ENCODE data around the gene MRRF.

Gene MRRF

DNA sequence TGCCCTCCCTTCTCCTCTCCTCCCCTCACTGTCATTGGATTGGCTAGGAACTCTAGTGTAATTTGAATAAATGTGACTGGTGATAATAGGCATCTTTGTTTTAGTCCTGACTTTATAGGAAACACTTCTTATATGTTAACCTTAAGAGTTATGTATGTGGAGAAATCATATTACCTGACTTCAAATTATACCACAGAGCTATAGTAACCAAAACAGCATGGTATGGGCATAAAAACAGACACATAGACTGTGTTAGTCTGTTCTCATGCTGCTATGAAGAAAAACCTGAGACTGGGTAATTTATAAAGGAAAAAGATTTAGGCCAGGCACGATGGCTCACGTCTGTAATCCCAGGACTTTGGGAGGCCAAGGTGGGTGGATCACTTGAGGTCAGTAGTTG is 9.4 kb downstream of the MRRF start:
- no peak for TF ChIP-seq TAF1 (IDR thresholded peaks at IDR 0.05; ENCODE audit: borderline replicate concordance, insufficient read depth, low read length)
- TF ChIP-seq FOXP2 (optimal IDR thresholded peaks at IDR 0.05; ENCODE audit: borderline replicate concordance, extremely low read depth, extremely low read length, insufficient read depth): no peak
- TF ChIP-seq SIN3A (IDR thresholded peaks at IDR 0.05; ENCODE audit: borderline replicate concordance, insufficient read depth, low read length): no peak
- TF ChIP-seq, protein P1, sequence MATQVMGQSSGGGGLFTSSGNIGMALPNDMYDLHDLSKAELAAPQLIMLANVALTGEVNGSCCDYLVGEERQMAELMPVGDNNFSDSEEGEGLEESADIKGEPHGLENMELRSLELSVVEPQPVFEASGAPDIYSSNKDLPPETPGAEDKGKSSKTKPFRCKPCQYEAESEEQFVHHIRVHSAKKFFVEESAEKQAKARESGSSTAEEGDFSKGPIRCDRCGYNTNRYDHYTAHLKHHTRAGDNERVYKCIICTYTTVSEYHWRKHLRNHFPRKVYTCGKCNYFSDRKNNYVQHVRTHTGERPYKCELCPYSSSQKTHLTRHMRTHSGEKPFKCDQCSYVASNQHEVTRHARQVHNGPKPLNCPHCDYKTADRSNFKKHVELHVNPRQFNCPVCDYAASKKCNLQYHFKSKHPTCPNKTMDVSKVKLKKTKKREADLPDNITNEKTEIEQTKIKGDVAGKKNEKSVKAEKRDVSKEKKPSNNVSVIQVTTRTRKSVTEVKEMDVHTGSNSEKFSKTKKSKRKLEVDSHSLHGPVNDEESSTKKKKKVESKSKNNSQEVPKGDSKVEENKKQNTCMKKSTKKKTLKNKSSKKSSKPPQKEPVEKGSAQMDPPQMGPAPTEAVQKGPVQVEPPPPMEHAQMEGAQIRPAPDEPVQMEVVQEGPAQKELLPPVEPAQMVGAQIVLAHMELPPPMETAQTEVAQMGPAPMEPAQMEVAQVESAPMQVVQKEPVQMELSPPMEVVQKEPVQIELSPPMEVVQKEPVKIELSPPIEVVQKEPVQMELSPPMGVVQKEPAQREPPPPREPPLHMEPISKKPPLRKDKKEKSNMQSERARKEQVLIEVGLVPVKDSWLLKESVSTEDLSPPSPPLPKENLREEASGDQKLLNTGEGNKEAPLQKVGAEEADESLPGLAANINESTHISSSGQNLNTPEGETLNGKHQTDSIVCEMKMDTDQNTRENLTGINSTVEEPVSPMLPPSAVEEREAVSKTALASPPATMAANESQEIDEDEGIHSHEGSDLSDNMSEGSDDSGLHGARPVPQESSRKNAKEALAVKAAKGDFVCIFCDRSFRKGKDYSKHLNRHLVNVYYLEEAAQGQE (IDR thresholded peaks at IDR 0.05; ENCODE audit: insufficient read depth in 1 of 2, low read depth in 2 of 2, low read length in 2 of 2): no peak
- no peak for TF ChIP-seq POLR2AphosphoS5 (IDR thresholded peaks at IDR 0.05; ENCODE audit: low read depth, low read length)

DNA sequence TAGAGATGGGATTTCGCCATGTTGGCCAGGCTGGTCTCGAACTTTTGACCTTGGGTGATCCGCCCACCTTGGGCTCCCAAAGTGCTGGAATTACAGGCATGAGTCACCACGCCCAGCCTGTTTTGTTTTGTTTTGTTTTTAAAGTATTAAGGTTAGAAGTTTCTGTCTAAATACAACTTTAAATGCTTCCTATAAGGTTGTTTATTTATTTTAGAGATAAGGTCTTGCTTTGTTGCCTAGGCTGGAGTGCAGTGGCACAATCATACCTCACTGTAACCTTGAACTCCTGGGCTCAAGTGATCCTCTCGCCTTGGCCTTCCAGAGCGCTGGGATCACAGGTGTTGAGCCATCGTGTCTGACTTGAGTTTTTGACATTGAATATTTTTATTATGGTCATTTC is 11.4 kb downstream of the MRRF start:
- no peak for TF ChIP-seq TAF1 (IDR thresholded peaks at IDR 0.05; ENCODE audit: borderline replicate concordance, insufficient read depth, low read length)
- TF ChIP-seq SIN3A (IDR thresholded peaks at IDR 0.05; ENCODE audit: borderline replicate concordance, insufficient read depth, low read length): no peak
- TF ChIP-seq, protein P1 (IDR thresholded peaks at IDR 0.05; ENCODE audit: insufficient read depth in 1 of 2, low read depth in 2 of 2, low read length in 2 of 2): no peak
- no peak for TF ChIP-seq POLR2AphosphoS5 (IDR thresholded peaks at IDR 0.05; ENCODE audit: low read depth, low read length)
- no peak for TF ChIP-seq FOXP2 (optimal IDR thresholded peaks at IDR 0.05; ENCODE audit: borderline replicate concordance, extremely low read depth, extremely low read length, insufficient read depth)

DNA sequence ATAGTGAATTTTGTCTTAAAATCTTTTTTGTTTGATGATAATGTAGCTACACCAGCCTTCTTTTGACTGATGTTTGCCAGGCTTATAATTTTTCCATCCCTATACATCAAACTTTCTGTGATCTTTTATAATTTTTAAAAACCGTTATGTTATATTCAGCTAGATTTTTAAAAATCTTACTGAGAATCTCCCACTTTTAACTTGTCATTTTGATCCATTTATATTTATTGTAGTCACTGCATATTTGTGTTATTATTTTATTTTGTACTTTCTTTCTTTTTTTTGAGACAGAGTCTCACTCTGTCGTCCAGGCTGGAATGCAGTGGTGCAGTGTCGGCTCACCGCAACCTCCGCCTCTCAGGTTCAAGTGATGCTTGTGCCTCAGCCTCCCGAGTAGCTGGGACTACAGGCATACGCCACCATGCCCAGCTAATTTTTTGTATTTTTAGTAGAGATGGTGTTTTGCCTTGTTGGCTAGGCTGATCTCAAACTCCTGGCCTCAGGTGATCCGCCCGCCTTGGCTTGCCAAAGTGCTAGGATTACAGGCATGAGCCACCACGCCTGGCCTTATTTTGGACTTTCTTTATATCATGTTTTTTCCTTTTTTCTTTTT is 12.7 kb downstream of the MRRF start:
- TF ChIP-seq FOXP2 (optimal IDR thresholded peaks at IDR 0.05; ENCODE audit: borderline replicate concordance, extremely low read depth, extremely low read length, insufficient read depth) (no peak), POLR2AphosphoS5 (IDR thresholded peaks at IDR 0.05; ENCODE audit: low read depth, low read length) (no peak), SIN3A (IDR thresholded peaks at IDR 0.05; ENCODE audit: borderline replicate concordance, insufficient read depth, low read length) (no peak), TAF1 (IDR thresholded peaks at IDR 0.05; ENCODE audit: borderline replicate concordance, insufficient read depth, low read length) (no peak)
- TF ChIP-seq, protein P1 (IDR thresholded peaks at IDR 0.05; ENCODE audit: insufficient read depth in 1 of 2, low read depth in 2 of 2, low read length in 2 of 2): no peak

DNA sequence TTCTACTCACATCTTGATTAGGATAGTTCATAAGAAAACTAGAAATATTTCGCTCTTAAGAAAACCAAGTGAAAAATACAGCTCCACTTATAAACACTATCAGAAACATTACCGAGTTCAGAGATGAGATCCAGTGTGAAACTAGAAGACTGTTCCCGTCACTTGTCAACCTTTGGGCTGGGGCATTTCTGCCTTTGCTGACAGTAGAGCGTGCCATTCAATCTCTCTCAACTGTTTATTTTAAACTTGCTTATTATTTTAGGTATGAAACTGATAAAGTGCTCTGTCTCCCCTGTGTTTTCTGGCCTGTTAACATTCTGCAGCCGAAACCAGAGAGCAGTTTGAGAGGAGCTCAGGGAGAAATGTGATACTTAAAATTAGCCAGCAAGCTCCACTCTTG is 16.7 kb downstream of the MRRF start:
- TF ChIP-seq TAF1 (IDR thresholded peaks at IDR 0.05; ENCODE audit: borderline replicate concordance, insufficient read depth, low read length) (no peak), POLR2AphosphoS5 (IDR thresholded peaks at IDR 0.05; ENCODE audit: low read depth, low read length) (no peak), FOXP2 (optimal IDR thresholded peaks at IDR 0.05; ENCODE audit: borderline replicate concordance, extremely low read depth, extremely low read length, insufficient read depth) (no peak), SIN3A (IDR thresholded peaks at IDR 0.05; ENCODE audit: borderline replicate concordance, insufficient read depth, low read length) (no peak)
- TF ChIP-seq, protein P1 (IDR thresholded peaks at IDR 0.05; ENCODE audit: insufficient read depth in 1 of 2, low read depth in 2 of 2, low read length in 2 of 2): no peak
